CD4-positive, alpha-beta T cell treated with Interleukin-15 for 1 hour (primary cell): ENCODE data around the gene RIPOR2.
"Not testable (repeated sequence)": the region's sequence is repeated elsewhere in the genome, so short reads cannot be mapped to it uniquely, and the experiment has no call there.

Experiments used
- DNase-seq: peaks from one replicate; pipeline ENCODE4 v3.0.0-alpha.2; 2020

RIPOR2 gene

GRCh38 chr6:24901698-24902328, 33.9 kb downstream of the RIPOR2 start:
- no peak for DNase-seq

- no peak for DNase-seq
Measured at GRCh38 chr6:24900917-24901697, 34.7 kb downstream of the RIPOR2 start.

- no peak for DNase-seq
Measured at GRCh38 chr6:24899997-24900325, 35.8 kb downstream of the RIPOR2 start.

GRCh38 chr6:24899136-24899996, 36.4 kb downstream of the RIPOR2 start:
- no peak for DNase-seq

GRCh38 chr6:24898676-24899075, 37.1 kb downstream of the RIPOR2 start:
- DNase-seq = no peak

- no peak for DNase-seq
Measured at GRCh38 chr6:24897186-24897585, 38.6 kb downstream of the RIPOR2 start.

GRCh38 chr6:24893342-24893850, 42.4 kb downstream of the RIPOR2 start:
- DNase-seq = no peak

GRCh38 chr6:24891004-24891403, 44.8 kb downstream of the RIPOR2 start:
- no peak for DNase-seq

- no peak for DNase-seq
Measured at GRCh38 chr6:24890471-24890870, 45.3 kb downstream of the RIPOR2 start.

GRCh38 chr6:24888715-24889370, 46.9 kb downstream of the RIPOR2 start:
- no peak for DNase-seq

- DNase-seq = no peak
Measured at GRCh38 chr6:24887545-24888140, 48.1 kb downstream of the RIPOR2 start.

- no peak for DNase-seq
Measured at GRCh38 chr6:24883618-24884017, 52.1 kb downstream of the RIPOR2 start.

- DNase-seq = no peak
Measured at GRCh38 chr6:24882835-24883555, 52.8 kb downstream of the RIPOR2 start.

- no peak for DNase-seq
Measured at GRCh38 chr6:24882295-24882694, 53.5 kb downstream of the RIPOR2 start.

- no peak for DNase-seq
Measured at GRCh38 chr6:24881376-24881775, 54.4 kb downstream of the RIPOR2 start.

GRCh38 chr6:24880451-24880850, 55.3 kb downstream of the RIPOR2 start:
- no peak for DNase-seq

- DNase-seq = no peak
Measured at GRCh38 chr6:24879351-24879750, 56.4 kb downstream of the RIPOR2 start.

GRCh38 chr6:24877747-24878146, 58.0 kb downstream of the RIPOR2 start:
- not testable (repeated sequence) for DNase-seq

- DNase-seq = no peak
Measured at GRCh38 chr6:24876499-24877465, 59.0 kb downstream of the RIPOR2 start.

GRCh38 chr6:24875534-24875901, 60.2 kb downstream of the RIPOR2 start:
- no peak for DNase-seq
